Small intestine (tissue), 4 donors: ENCODE results near the gene HERC2. TPM values are rescaled to one million over a fixed set of nuclear protein-coding genes. Genes with fewer than 3 reads are reported as not detected.

ENCODE experiments used
- polyA plus RNA-seq, 4 donors: library from polyadenylated mRNA; stranded (reverse) in 3 of 4; unstranded in 1 of 4; fragments of 200-250 nt in 3 of 4; fragments of 120-200 nt in 1 of 4; gene quantifications; one replicate each; pipeline versions ENCODE4 v1.2.1 to v1.2.3, GENCODE V29; 2013
- donor health status: healthy with polysubstance abuse.
- donor health status: Bipolar disorder and iron deficiency.
- donor health status: healthy.

Gene HERC2
- polyA plus RNA-seq, 4 donors: 23.2 to 45.6 (median 26.9) TPM

Other genes starting within 250 kb of the HERC2 start
- 1 to 10 TPM in 1 of 4 donors, under 1 TPM in 1, not detected in 2; 0.07 to 5.9 TPM for gene OCA2, start 222.9 kb downstream of the HERC2 start, polyA plus RNA-seq
- gene GOLGA6L24, start 35.9 kb upstream of the HERC2 start, polyA plus RNA-seq: not detected
- not detected for gene GOLGA8F, start 56.5 kb upstream of the HERC2 start, polyA plus RNA-seq
- gene GOLGA8G, start 210.8 kb upstream of the HERC2 start, polyA plus RNA-seq: not detected
- not detected for gene GOLGA6L25, start 231.4 kb upstream of the HERC2 start, polyA plus RNA-seq